ENCODE results near the gene PDE4B. TPM values are rescaled to one million over a fixed set of nuclear protein-coding genes. Genes with fewer than 3 reads are reported as not detected.

PDE4B gene
- total RNA-seq, 1 experiment from 2014 or later = 1.4 TPM

DNA sequence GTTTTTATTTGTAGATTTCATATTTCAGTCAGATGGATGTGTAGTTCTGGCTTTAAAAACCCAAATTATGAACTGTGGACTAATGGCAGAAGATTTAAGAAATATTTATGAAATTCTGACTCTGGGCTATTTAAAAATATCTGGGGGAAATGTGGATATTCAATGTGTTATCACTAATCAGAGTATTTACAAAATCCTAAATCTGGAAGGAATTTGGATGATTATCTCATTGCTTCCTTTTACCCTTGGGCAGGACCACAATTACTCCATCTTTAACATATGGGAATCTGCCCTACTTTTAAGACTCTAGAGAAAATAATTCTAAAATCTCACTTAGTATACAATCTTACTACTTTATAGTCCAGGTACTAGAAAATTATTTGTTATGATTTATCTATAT lies 203.2 kb downstream of the PDE4B start:
- DNase-seq = no peak
- no peaks in the 10 kb centered on the region for H3K79me2 ChIP-seq (ENCODE audit: low read length)
- ATAC-seq = no peak
- BruUV-seq (replicated peaks) = no TSS peak
- no peak overlapping the region for H3K27ac ChIP-seq (ENCODE audit: low read length)
- H3K4me2 ChIP-seq (ENCODE audit: low read length) = no peak overlapping the region
- no peak overlapping the region for H3K4me3 ChIP-seq (ENCODE audit: low read length)
- H3K27me3 ChIP-seq (ENCODE audit: low read length) = peaks cover 79% of the 10 kb centered on the region
- H3K9ac ChIP-seq (ENCODE audit: low read length) = no peak overlapping the region
- ChIA-PET POLR2A (ENCODE audit: unreplicated experiment) (no interaction called here), CTCF (no interaction called here)
- intact Hi-C loops (cut with micrococcal nuclease) = no loop called here
- H3K4me1 ChIP-seq (ENCODE audit: insufficient read depth, low read length) = no peaks in the 10 kb centered on the region
- TF ChIP-seq EZH2phosphoT487 (IDR thresholded peaks at IDR 0.05; ENCODE audit: borderline replicate concordance, low read length) = no peak
- no peak for TF ChIP-seq EZH2 (IDR thresholded peaks at IDR 0.05; ENCODE audit: low read length, unreplicated experiment)
- TF ChIP-seq, protein P1, sequence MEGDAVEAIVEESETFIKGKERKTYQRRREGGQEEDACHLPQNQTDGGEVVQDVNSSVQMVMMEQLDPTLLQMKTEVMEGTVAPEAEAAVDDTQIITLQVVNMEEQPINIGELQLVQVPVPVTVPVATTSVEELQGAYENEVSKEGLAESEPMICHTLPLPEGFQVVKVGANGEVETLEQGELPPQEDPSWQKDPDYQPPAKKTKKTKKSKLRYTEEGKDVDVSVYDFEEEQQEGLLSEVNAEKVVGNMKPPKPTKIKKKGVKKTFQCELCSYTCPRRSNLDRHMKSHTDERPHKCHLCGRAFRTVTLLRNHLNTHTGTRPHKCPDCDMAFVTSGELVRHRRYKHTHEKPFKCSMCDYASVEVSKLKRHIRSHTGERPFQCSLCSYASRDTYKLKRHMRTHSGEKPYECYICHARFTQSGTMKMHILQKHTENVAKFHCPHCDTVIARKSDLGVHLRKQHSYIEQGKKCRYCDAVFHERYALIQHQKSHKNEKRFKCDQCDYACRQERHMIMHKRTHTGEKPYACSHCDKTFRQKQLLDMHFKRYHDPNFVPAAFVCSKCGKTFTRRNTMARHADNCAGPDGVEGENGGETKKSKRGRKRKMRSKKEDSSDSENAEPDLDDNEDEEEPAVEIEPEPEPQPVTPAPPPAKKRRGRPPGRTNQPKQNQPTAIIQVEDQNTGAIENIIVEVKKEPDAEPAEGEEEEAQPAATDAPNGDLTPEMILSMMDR (conservative IDR thresholded peaks at IDR 0.05; ENCODE audit: low read depth, low read length) = no peak
- H3K9me3 ChIP-seq (ENCODE audit: low read length) = no peaks in the 10 kb centered on the region
- no peaks in the 10 kb centered on the region for H3K36me3 ChIP-seq (ENCODE audit: low read depth, low read length)
- no peaks in the 10 kb centered on the region for H3K9me2 ChIP-seq (replicated peaks; ENCODE audit: low read length)
- no peaks in the 10 kb centered on the region for H3F3A ChIP-seq (ENCODE audit: low read length, unreplicated experiment)
- no peak overlapping the region for H2AFZ ChIP-seq (ENCODE audit: low read length)
- H4K20me1 ChIP-seq (ENCODE audit: low read length) = no peaks in the 10 kb centered on the region

DNA sequence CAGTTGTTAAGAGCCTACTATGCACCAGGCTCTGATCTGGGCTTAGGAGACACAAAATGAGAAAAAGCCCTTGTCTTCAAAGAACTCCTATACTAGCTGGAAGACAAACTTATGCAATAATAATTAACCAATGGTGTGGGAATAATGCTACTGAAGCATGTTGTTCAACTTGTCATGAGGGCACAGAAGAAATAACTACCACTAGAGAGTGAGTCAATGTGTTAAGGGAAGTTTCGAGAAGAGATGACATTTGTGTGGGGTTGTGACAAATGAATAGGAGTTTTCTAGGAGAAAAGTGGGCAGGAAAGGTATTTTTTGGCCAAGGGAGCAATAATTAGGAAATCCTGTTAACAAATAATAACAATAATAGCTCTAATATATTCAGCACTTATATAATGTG lies 205.0 kb downstream of the PDE4B start:
- no peaks in the 10 kb centered on the region for H3K36me3 ChIP-seq (ENCODE audit: low read depth, low read length)
- H3K4me1 ChIP-seq (ENCODE audit: insufficient read depth, low read length) = no peaks in the 10 kb centered on the region
- ATAC-seq (no peak), DNase-seq (no peak)
- no peaks in the 10 kb centered on the region for H4K20me1 ChIP-seq (ENCODE audit: low read length)
- no peaks in the 10 kb centered on the region for H3K9me2 ChIP-seq (replicated peaks; ENCODE audit: low read length)
- no peaks in the 10 kb centered on the region for H3F3A ChIP-seq (ENCODE audit: low read length, unreplicated experiment)
- H2AFZ ChIP-seq (ENCODE audit: low read length) = no peak overlapping the region
- intact Hi-C loops (cut with micrococcal nuclease) = no loop called here
- no peaks in the 10 kb centered on the region for H3K79me2 ChIP-seq (ENCODE audit: low read length)
- H3K9ac ChIP-seq (ENCODE audit: low read length) = no peak overlapping the region
- H3K4me3 ChIP-seq (ENCODE audit: low read length) = no peak overlapping the region
- TF ChIP-seq EZH2phosphoT487 (IDR thresholded peaks at IDR 0.05; ENCODE audit: borderline replicate concordance, low read length) (no peak), EZH2 (IDR thresholded peaks at IDR 0.05; ENCODE audit: low read length, unreplicated experiment) (no peak)
- TF ChIP-seq, protein P1 (conservative IDR thresholded peaks at IDR 0.05; ENCODE audit: low read depth, low read length) = no peak
- H3K27ac ChIP-seq (ENCODE audit: low read length) = no peak overlapping the region
- peaks cover 69% of the 10 kb centered on the region for H3K27me3 ChIP-seq (ENCODE audit: low read length)
- ChIA-PET CTCF (no interaction called here), POLR2A (ENCODE audit: unreplicated experiment) (no interaction called here)
- no peak overlapping the region for H3K4me2 ChIP-seq (ENCODE audit: low read length)
- BruUV-seq (replicated peaks) = no TSS peak
- H3K9me3 ChIP-seq (ENCODE audit: low read length) = no peaks in the 10 kb centered on the region

DNA sequence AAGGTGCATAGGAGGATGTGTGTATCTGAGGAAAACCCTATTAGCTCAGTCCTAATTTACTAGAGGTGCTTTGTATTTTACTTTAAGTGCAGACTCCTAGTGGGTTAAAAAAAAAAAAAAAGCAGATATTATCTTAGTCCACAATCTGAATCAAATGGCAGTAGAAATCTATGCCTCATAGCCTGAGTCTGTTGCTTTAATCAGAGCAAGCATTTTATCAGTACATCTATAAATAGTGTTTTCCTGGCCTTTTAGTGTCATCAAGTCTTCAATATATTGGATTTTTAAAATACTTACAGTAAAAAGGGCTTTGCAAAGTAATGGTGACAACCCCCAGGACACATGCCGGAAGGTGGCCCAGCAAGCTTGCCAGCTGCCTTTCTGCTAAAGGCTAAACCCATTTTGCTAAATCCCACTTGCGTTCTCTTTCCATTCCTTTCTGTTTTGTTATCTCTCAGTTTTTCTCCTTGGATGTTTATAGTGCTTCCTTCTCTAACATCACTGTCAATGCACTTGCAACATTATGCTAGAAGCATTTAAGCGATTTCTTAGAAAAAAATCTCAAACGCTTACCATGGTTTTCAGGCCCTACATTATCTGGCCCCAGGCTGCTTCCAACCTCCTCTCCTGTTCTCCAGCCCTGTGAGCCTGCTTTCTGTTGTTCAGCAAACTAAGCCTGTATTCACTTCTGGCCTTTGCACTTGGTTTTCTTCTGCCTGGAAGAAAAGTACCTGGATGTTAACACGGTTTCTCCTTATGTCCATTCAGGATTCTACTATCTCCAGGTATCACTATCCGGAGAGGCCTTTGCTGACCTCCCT lies 206.3 kb downstream of the PDE4B start:
- intact Hi-C loops (cut with micrococcal nuclease) = no loop called here
- H3K36me3 ChIP-seq (ENCODE audit: low read depth, low read length) = no peaks in the 10 kb centered on the region
- no TSS peak for BruUV-seq (replicated peaks)

More for the DNA sequence above, 206.3 kb downstream of the PDE4B start:
- Histone ChIP-seq H3K9me3 (ENCODE audit: low read length) (no peaks in the 10 kb centered on the region), H3F3A (ENCODE audit: low read length, unreplicated experiment) (no peaks in the 10 kb centered on the region), H4K20me1 (ENCODE audit: low read length) (no peaks in the 10 kb centered on the region), H3K9me2 (replicated peaks; ENCODE audit: low read length) (no peaks in the 10 kb centered on the region), H3K4me1 (ENCODE audit: insufficient read depth, low read length) (no peaks in the 10 kb centered on the region), H3K4me3 (ENCODE audit: low read length) (no peak overlapping the region), H2AFZ (ENCODE audit: low read length) (no peak overlapping the region), H3K4me2 (ENCODE audit: low read length) (no peak overlapping the region), H3K9ac (ENCODE audit: low read length) (no peak overlapping the region), H3K79me2 (ENCODE audit: low read length) (no peaks in the 10 kb centered on the region), H3K27ac (ENCODE audit: low read length) (no peak overlapping the region), H3K27me3 (ENCODE audit: low read length) (peaks cover 69% of the 10 kb centered on the region)
- ChIA-PET POLR2A (ENCODE audit: unreplicated experiment) (no interaction called here), CTCF (no interaction called here)
- DNase-seq (no peak), ATAC-seq (no peak)
- TF ChIP-seq EZH2phosphoT487 (IDR thresholded peaks at IDR 0.05; ENCODE audit: borderline replicate concordance, low read length) (no peak), EZH2 (IDR thresholded peaks at IDR 0.05; ENCODE audit: low read length, unreplicated experiment) (no peak)
- TF ChIP-seq, protein P1 (conservative IDR thresholded peaks at IDR 0.05; ENCODE audit: low read depth, low read length) = no peak

Measured in PC-3 (cell line).